Measurements from ENCODE around the gene MACROD2. TPM values are rescaled to one million over a fixed set of nuclear protein-coding genes. Genes with fewer than 3 reads are reported as not detected.
A peak's percentile ranks its signal among the peaks of the same experiment; 100 is the strongest.

MACROD2 gene
- total RNA-seq, 1 donor from 2014 or later: 6.4 TPM

DNA sequence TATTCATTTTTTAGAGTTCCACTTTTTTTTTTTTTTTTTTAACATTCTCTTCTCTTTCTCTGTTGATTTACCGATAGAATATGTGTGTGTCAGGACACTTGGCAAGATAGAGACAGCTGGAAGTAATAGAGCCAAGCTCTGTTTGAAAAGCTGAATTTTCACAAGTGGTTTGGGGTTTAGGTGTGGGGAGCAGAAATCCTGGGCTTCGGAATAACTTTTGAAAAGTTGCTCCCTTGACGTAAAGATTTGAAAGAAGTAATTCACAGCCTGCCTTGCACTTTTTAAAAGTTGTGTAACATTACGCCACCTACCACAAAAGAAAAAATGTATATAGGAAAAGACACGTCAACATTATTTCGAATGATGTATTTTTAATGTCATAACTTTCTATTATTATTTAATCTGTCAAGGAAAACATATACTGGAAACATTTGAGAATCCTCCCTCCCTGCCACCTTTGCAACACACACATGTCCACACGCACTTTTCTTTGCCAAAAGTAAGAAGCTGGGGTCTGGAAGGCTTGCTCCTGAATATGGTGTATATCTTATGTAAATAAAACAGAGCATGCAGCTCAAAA lies 1660.1 kb downstream of the MACROD2 start:
- DNase-seq (ENCODE audit: low read depth, low spot score): no peak
- Mint-ChIP-seq H3K27me3 (ENCODE audit: low read depth) (no peaks in the 10 kb centered on the region), H3K36me3 (ENCODE audit: low read depth) (no peaks in the 10 kb centered on the region), H3K4me3 (no peak overlapping the region), H3K9me3 (no peaks in the 10 kb centered on the region), H3K4me1 (peaks cover 18% of the 10 kb centered on the region), H3K27ac (ENCODE audit: unreplicated experiment) (no peak overlapping the region)
- TF ChIP-seq, protein P1, sequence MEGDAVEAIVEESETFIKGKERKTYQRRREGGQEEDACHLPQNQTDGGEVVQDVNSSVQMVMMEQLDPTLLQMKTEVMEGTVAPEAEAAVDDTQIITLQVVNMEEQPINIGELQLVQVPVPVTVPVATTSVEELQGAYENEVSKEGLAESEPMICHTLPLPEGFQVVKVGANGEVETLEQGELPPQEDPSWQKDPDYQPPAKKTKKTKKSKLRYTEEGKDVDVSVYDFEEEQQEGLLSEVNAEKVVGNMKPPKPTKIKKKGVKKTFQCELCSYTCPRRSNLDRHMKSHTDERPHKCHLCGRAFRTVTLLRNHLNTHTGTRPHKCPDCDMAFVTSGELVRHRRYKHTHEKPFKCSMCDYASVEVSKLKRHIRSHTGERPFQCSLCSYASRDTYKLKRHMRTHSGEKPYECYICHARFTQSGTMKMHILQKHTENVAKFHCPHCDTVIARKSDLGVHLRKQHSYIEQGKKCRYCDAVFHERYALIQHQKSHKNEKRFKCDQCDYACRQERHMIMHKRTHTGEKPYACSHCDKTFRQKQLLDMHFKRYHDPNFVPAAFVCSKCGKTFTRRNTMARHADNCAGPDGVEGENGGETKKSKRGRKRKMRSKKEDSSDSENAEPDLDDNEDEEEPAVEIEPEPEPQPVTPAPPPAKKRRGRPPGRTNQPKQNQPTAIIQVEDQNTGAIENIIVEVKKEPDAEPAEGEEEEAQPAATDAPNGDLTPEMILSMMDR (conservative IDR thresholded peaks at IDR 0.05): no peak

DNA sequence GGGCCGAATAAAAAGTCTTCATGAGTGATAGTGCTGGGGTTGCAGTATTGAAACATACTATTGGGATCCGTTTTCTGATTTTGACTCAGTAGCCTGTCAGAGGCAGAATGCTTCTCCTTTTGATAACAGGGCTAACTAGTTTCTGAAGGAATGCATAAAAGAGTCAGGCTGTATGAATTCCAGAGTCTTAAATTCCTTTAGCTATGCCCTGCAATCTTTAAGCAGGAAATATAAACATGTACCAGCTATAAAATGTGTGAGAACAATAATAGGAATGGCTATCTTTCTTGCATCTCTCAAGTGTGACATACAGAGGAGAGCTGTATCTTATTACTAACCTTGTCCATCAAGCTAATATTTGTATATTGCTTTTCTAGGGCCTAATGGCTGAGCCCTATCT lies 1660.8 kb downstream of the MACROD2 start:
- DNase-seq (ENCODE audit: low read depth, low spot score): no peak
- Mint-ChIP-seq H3K27me3 (ENCODE audit: low read depth) (no peaks in the 10 kb centered on the region), H3K9me3 (no peaks in the 10 kb centered on the region), H3K36me3 (ENCODE audit: low read depth) (no peaks in the 10 kb centered on the region), H3K4me3 (no peak overlapping the region), H3K4me1 (peaks cover 25% of the 10 kb centered on the region), H3K27ac (ENCODE audit: unreplicated experiment) (no peak overlapping the region)
- TF ChIP-seq, protein P1 (conservative IDR thresholded peaks at IDR 0.05): no peak

DNA sequence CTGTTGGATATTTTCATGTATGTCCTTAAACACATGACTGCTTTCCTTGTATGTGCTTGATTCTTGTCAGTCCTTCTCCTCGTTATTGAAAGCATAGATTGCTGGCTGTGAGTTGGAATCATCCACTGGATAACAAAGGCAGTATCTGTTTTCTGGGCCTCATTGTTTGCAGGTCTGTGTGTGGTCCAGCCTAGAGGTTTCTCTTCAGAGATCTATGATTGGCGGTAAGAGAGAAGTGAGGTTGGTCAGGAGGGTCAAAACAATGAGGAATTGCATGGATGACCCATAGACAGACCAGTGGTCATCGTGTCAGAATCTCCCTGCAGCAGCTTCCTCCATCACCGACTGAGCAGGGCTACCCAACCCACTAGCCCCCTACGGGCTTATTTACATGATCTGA lies 1663.0 kb downstream of the MACROD2 start:
- H3K36me3 Mint-ChIP-seq (ENCODE audit: low read depth): no peaks in the 10 kb centered on the region
- DNase-seq (ENCODE audit: low read depth, low spot score): no peak
- peak overlapping the region; percentile 40 for H3K27ac Mint-ChIP-seq (ENCODE audit: unreplicated experiment)
- H3K9me3 Mint-ChIP-seq: no peaks in the 10 kb centered on the region
- peaks cover 29% of the 10 kb centered on the region for H3K4me1 Mint-ChIP-seq
- H3K27me3 Mint-ChIP-seq (ENCODE audit: low read depth): no peaks in the 10 kb centered on the region
- no peak overlapping the region for H3K4me3 Mint-ChIP-seq
- TF ChIP-seq, protein P1 (conservative IDR thresholded peaks at IDR 0.05): no peak

DNA sequence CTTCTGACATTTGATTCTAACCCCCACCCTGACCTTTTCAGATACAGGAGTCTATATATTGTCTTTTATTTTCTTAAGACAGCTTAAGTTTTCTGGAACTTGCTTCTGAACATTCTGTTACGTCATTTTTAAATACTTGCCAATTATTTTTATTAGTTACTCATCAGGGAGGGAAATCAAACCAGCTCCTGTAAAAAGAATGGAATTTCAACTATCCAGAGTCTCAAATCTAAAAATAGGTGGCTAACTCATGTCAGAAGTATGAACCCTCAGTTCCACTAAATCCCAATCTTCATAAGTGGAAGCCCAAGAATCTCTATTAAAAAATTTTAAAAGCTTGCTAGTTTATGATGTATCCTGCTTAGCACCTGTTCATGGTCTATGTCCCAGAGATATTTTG lies 1677.9 kb downstream of the MACROD2 start:
- Mint-ChIP-seq H3K36me3 (ENCODE audit: low read depth) (no peaks in the 10 kb centered on the region), H3K4me1 (no peaks in the 10 kb centered on the region), H3K27ac (ENCODE audit: unreplicated experiment) (no peak overlapping the region), H3K4me3 (no peak overlapping the region), H3K27me3 (ENCODE audit: low read depth) (no peaks in the 10 kb centered on the region), H3K9me3 (peaks cover 4% of the 10 kb centered on the region)
- TF ChIP-seq, protein P1 (conservative IDR thresholded peaks at IDR 0.05): no peak
- no peak for DNase-seq (ENCODE audit: low read depth, low spot score)

DNA sequence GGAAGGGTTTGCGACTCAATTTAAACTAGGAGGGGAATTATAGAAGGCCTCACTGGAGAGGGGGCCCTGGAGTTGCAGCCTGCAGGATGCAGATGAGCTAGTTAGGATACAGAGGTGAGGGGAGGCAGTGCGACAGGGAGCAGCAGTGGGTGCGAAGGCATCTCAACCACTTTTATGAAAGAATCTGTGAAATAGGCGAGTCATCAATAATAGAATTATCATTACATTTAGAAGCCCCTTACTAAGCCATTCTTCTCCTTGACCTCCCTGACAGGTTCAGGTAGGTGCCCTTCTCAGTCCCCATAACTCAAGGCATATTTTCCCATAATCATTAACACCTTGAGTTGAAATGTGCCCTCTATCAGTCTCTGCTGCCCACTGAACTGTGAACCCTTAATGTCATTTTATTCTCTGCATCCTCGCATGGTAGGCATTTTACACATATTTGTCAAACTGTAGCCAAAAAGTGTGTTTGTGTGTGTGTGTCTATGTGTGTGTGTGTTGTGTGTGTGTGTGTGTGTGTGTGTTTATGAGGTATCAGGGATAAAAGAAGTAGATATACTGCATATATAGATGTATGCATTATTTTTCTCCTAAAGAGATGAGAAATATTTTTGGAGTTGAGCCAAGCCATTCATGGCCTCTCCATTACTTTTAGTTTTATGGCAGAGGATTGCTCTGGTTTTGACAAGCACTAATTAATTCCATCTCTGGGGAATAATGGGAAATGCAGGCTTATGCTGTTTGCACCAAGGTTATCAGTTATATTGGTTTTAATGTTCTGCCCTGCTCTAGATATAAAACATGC lies 1679.1 kb downstream of the MACROD2 start:
- H3K36me3 Mint-ChIP-seq (ENCODE audit: low read depth): no peaks in the 10 kb centered on the region
- no peak overlapping the region for H3K27ac Mint-ChIP-seq (ENCODE audit: unreplicated experiment)
- H3K4me1 Mint-ChIP-seq: no peaks in the 10 kb centered on the region
- H3K9me3 Mint-ChIP-seq: peaks cover 2% of the 10 kb centered on the region
- H3K4me3 Mint-ChIP-seq: no peak overlapping the region
- TF ChIP-seq, protein P1 (conservative IDR thresholded peaks at IDR 0.05): no peak
- DNase-seq (ENCODE audit: low read depth, low spot score): no peak
- H3K27me3 Mint-ChIP-seq (ENCODE audit: low read depth): no peaks in the 10 kb centered on the region

Data from neural crest cell (in vitro differentiated cells).